ENCODE results near the gene SPR. TPM values are rescaled to one million over a fixed set of nuclear protein-coding genes. Genes with fewer than 3 reads are reported as not detected.

The SPR gene
- total and polyA plus RNA-seq, 2 of the 13 experiments (the other 11 are each of a cell fraction or from before 2014, with no cell fraction given), result 34.0 to 96.0 TPM

DNA sequence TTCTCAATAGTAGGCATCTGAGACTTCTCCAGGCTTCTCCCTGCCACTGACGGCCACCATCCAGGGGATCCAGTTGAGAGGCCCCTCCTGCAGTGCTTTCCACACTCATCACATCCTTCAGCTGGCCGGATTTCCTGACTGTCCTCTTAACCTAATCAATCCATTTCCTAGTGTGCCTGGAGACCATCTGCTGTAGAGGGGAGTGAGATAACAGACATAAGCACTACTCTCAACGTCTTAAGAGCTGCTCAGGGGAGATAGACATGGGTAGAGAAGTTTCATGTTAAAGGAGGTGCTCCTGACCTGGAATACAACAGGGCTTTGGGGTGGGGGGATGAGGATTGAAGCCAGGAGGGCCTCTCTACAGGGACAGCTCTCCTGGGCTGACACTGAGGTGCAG, 14.2 kb downstream of the SPR start:
- no peak for ATAC-seq
- in situ Hi-C loops (cut with HindIII; ENCODE audit: extremely low pct_ligation_motif_present, low pct_unique_long_range_greater_than_20kb) (no loop called here), intact Hi-C loops (cut with micrococcal nuclease; ENCODE audit: unreplicated experiment) (no loop called here)
- Histone ChIP-seq H3K27me3 (ENCODE audit: control insufficient read depth in 1 of 2, insufficient read depth in 2 of 2, low read length in 2 of 2) (peaks cover 6 to 60% of the 10 kb centered on the region in 2 experiments; a peak in 4 of 5 replicates), H3K36me3 (replicated peaks in 1 of 2; ENCODE audit: control insufficient read depth in 1 of 2, insufficient read depth in 2 of 2, low read length in 2 of 2) (no peaks in the 10 kb centered on the region), H3K4me3 (replicated peaks in 1 of 3; ENCODE audit: insufficient read depth in 1 of 3, low read depth in 2 of 3, low read length in 3 of 3) (no peak overlapping the region), H2AFZ (ENCODE audit: low read length) (no peak overlapping the region), H3K4me2 (ENCODE audit: low read depth, low read length) (no peak overlapping the region), H3K9ac (ENCODE audit: insufficient read depth, low read depth, low read length) (no peak overlapping the region), H3K79me2 (ENCODE audit: insufficient read depth, low read length) (no peaks in the 10 kb centered on the region), H3K4me1 (ENCODE audit: insufficient read depth, low read length) (no peaks in the 10 kb centered on the region), H4K20me1 (ENCODE audit: insufficient read depth, low read length) (no peaks in the 10 kb centered on the region), H3K27ac (ENCODE audit: extremely low read length, insufficient read depth, low read length) (no peak overlapping the region), H3K9me3 (ENCODE audit: low read length) (no peaks in the 10 kb centered on the region)
- no peak for DNase-seq (ENCODE audit: low spot score)
- 4% methylated on average over 3 of the region's 3 CpGs for WGBS (ENCODE audit: low lambda C conversion rate)
- TF ChIP-seq, protein P1, sequence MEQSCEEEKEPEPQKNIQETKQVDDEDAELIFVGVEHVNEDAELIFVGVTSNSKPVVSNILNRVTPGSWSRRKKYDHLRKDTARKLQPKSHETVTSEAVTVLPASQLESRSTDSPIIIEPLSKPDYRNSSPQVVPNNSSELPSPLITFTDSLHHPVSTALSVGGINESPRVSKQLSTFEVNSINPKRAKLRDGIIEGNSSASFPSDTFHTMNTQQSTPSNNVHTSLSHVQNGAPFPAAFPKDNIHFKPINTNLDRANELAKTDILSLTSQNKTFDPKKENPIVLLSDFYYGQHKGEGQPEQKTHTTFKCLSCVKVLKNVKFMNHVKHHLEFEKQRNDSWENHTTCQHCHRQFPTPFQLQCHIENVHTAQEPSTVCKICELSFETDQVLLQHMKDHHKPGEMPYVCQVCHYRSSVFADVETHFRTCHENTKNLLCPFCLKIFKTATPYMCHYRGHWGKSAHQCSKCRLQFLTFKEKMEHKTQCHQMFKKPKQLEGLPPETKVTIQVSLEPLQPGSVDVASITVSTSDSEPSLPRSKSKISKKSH (CRISPR knock-in tag; IDR thresholded peaks at IDR 0.05; ENCODE audit: borderline replicate concordance), result no peak
- TF ChIP-seq ZMYM4 (CRISPR knock-in tag; IDR thresholded peaks at IDR 0.05) (no peak), ZNF703 (CRISPR knock-in tag; IDR thresholded peaks at IDR 0.05; ENCODE audit: borderline replicate concordance) (no peak), PRPF4 (IDR thresholded peaks at IDR 0.05; ENCODE audit: low read depth, low read length, poor library complexity, severe bottlenecking) (no peak)
- TF ChIP-seq, protein P2, sequence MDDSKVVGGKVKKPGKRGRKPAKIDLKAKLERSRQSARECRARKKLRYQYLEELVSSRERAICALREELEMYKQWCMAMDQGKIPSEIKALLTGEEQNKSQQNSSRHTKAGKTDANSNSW (CRISPR knock-in tag; IDR thresholded peaks at IDR 0.05; ENCODE audit: borderline replicate concordance), result no peak
- TF ChIP-seq, protein P3, sequence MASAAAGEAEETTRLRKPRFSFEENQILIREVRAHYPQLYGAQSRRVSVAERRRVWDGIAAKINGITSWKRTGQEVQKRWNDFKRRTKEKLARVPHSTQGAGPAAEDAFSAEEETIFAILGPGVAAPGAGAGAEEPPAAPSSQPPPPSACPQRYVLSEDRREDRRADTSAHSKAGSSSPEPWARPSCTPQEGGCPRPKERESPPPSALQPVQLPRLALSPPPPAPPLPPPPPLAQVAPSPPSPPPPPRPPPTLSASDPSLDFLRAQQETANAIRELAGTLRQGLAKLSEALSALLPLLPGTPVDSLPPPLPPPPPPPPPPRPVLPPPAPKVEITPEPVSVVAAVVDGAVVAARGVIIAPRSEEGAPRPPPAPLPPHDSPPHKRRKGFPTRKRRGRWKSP (CRISPR knock-in tag; IDR thresholded peaks at IDR 0.05), result no peak
- no TSS peak for BruUV-seq (replicated peaks)
- CTCF ChIA-PET (ENCODE audit: low intra/inter-chr PET ratio, low total read pairs), result no interaction called here
- POLR2A ChIA-PET, result no interaction called here
- no peak for FAIRE-seq
